Kidney epithelial cell (primary cell): ENCODE results near the gene AGBL4. TPM values are rescaled to one million over a fixed set of nuclear protein-coding genes. Genes with fewer than 3 reads are reported as not detected.

Source experiments
- DNase-seq: peaks from one replicate; pipeline ENCODE4 v3.0.0-alpha.2; 2010; ENCODE audit warnings: low read depth
- H3K27me3 ChIP-seq: 2 replicates; pipeline ENCODE4 v1.6.0; 2011; ENCODE audit warnings: low read length; ENCODE audit not compliant: control insufficient read depth, insufficient read depth
- H3K36me3 ChIP-seq: 2 replicates; pipeline ENCODE4 v1.5.1; 2011; ENCODE audit warnings: low read length; ENCODE audit not compliant: control insufficient read depth, insufficient read depth
- H3K4me3 ChIP-seq: 2 replicates; pipeline ENCODE4 v1.5.1; 2011; ENCODE audit warnings: low read depth, mild to moderate bottlenecking, control low read depth, low read length
- total RNA-seq: library from RNA; depleted of rRNA; stranded (reverse); fragments of >200 nt; gene quantifications from 2 replicates; pipeline ENCODE4 v1.2.3, GENCODE V29; 2015
- TF ChIP-seq, protein P1 (sequence below): IDR thresholded peaks from 2 replicates; pipeline ENCODE4 v1.5.1; 2011; ENCODE audit warnings: mild to moderate bottlenecking, moderate library complexity, low read length, control low read depth, inconsistent platforms; ENCODE audit not compliant: insufficient read depth, poor library complexity, severe bottlenecking

AGBL4 gene
- total RNA-seq, 1 donor from 2014 or later: not detected

GRCh38 chr1:48687282-48688045 lies 1336.3 kb downstream of the AGBL4 start:
- peak; percentile 42 for DNase-seq
- TF ChIP-seq, protein P1, sequence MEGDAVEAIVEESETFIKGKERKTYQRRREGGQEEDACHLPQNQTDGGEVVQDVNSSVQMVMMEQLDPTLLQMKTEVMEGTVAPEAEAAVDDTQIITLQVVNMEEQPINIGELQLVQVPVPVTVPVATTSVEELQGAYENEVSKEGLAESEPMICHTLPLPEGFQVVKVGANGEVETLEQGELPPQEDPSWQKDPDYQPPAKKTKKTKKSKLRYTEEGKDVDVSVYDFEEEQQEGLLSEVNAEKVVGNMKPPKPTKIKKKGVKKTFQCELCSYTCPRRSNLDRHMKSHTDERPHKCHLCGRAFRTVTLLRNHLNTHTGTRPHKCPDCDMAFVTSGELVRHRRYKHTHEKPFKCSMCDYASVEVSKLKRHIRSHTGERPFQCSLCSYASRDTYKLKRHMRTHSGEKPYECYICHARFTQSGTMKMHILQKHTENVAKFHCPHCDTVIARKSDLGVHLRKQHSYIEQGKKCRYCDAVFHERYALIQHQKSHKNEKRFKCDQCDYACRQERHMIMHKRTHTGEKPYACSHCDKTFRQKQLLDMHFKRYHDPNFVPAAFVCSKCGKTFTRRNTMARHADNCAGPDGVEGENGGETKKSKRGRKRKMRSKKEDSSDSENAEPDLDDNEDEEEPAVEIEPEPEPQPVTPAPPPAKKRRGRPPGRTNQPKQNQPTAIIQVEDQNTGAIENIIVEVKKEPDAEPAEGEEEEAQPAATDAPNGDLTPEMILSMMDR: peak; percentile 12
- H3K4me3 ChIP-seq: no peak overlapping the region
- H3K36me3 ChIP-seq: no peaks in the 10 kb centered on the region
- H3K27me3 ChIP-seq: no peaks in the 10 kb centered on the region

DNA sequence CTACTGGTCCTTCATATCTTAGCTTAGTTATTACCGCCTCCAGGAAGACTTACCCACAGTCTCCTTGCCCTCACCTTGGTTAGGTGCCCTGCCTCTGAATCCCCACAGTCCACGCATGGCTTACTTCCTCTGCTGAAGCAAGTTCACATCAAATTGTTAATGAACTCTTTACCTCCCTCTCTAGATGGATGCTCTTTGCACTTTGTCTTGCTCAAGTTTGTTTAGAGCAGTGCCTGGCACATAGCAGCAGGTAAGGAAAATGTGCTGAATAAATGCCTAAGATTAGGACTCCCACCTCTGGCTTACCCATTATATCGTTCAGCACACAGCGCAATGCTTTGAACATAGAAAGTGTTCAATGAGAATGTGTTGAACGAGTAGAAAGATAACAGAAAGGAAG lies 1337.6 kb downstream of the AGBL4 start:
- Histone ChIP-seq H3K36me3 (no peaks in the 10 kb centered on the region), H3K4me3 (no peak overlapping the region), H3K27me3 (no peaks in the 10 kb centered on the region)
- no peak for DNase-seq
- TF ChIP-seq, protein P1: no peak

GRCh38 chr1:48684381-48684780 lies 1339.4 kb downstream of the AGBL4 start:
- DNase-seq: no peak
- no peak overlapping the region for H3K4me3 ChIP-seq
- no peaks in the 10 kb centered on the region for H3K27me3 ChIP-seq
- no peaks in the 10 kb centered on the region for H3K36me3 ChIP-seq
- TF ChIP-seq, protein P1: no peak

DNA sequence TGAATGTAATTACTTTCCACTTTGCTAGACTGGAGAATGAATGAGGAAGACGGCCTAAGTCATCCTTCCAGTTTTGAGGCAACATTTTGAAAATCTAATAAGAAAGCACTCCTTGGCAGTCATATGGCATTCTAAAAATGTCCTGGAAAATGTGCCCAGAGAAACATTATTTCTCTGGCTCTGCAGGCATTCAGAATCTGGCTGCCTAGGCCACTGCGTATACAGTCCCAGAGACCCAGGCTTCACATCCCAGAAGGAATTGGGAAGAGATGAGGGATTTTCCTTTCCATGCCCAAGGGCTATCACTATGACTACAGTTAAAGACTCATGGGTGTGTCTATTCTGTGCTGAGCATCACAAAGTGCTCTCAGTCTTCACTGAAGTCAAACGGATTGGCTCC lies 1339.9 kb downstream of the AGBL4 start:
- no peak overlapping the region for H3K4me3 ChIP-seq
- H3K36me3 ChIP-seq: no peaks in the 10 kb centered on the region
- no peak for DNase-seq
- no peaks in the 10 kb centered on the region for H3K27me3 ChIP-seq
- TF ChIP-seq, protein P1: no peak

DNA sequence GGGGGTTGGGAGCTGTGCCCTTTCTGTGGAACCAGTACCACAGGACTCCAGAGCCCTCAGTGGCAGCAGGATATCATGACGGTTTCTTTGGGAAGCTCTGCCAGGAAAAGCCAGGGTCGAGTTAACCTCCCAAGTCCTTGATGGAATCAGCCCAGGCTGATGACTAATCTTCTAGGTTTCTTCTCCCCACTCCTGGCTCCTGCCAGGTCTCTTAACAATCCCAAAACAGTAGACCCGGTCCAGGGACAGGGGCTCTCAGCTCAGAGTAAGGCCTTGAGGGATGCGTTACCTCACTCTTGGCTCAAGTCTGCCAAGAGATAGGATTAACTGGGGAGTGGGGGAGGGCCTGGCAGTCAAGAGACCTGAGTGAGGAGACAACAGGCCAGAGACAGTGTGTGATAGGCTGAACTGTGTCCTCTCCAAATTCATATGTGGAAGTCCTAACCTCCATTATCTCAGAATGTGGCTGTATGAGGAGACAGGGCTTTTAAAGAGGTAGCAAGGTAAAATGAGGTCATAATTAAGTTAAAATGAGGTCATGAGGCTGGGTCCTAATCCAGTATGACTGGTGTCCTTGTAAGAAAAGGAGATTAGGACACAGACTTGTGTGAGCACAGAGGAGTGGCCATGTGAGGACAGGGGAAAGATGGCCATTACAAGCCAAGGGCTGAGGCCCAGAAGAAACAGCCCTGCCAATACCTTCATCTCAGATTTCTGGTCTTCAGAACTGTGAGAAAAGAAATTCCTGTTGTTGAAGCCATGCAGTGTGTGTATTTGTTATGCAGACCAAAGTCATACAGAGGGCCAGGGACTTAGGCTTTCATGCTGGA lies 1342.1 kb downstream of the AGBL4 start:
- no peak overlapping the region for H3K4me3 ChIP-seq
- H3K27me3 ChIP-seq: no peaks in the 10 kb centered on the region
- TF ChIP-seq, protein P1: no peak
- H3K36me3 ChIP-seq: no peaks in the 10 kb centered on the region
- no peak for DNase-seq
